HepG2 (cell line): ENCODE data around the gene AP4M1. TPM values are rescaled to one million over a fixed set of nuclear protein-coding genes. Genes with fewer than 3 reads are reported as not detected.
A peak's percentile ranks its signal among the peaks of the same experiment; 100 is the strongest.

Experiments
- ATAC-seq: fragments of 200-7000 bp; cut with Tn5 transposase; 3 replicates; pipeline ENCODE4 v1.9.1; 2020; ENCODE audit warnings: mild to moderate bottlenecking, moderate library complexity
- BruUV-seq: library from RNA; stranded (reverse); fragments of 400-500 nt; replicated peaks from 2 replicates; lab custom pipeline; 2021; lab: Mats Ljungman, UMichigan
- CTCF ChIA-PET: fragments of 300-600 bp; formaldehyde crosslinking; extraction: SDS; loops from one replicate; lab custom pipeline; 2021; ENCODE audit warnings: low total read pairs, inconsistent platforms, low intra/inter-chr PET ratio; lab: Yijun Ruan, JAX
- POLR2A ChIA-PET: fragments of 350-600 bp; sonication (Branson Sonifier 250); formaldehyde crosslinking; loops from one replicate; lab custom pipeline; 2020; ENCODE audit warnings: antibody characterized with exemption, inconsistent platforms; lab: Yijun Ruan, JAX
- DNase-seq: peaks from one replicate; pipeline ENCODE4 v3.0.0-alpha.2; 2015; ENCODE audit warnings: low spot score
- FAIRE-seq: peaks from 3 replicates; lab custom pipeline; 2011; peaks lifted over from hg19 to GRCh38; lab: Jason Lieb, UNC
- H2AFZ ChIP-seq: one replicate; pipeline ENCODE4 v1.6.1; 2011; ENCODE audit warnings: low read length, inconsistent platforms
- H3K27ac ChIP-seq: fragments of 300-600 bp; 3 replicates; pipeline ENCODE4 v1.8.0; 2011; ENCODE audit warnings: mixed run types, mild to moderate bottlenecking, mixed read lengths, low read length, inconsistent platforms; ENCODE audit not compliant: insufficient read depth; ENCODE audit errors: extremely low read length
- H3K27me3 ChIP-seq, 2 experiments: fragments of 200-600 bp in 1 of 2; 2 replicates in 1 of 2; 3 replicates in 1 of 2; pipeline versions ENCODE4 v1.6.0 to v1.8.0; 2011; ENCODE audit warnings: low read length in 2 of 2, mild to moderate bottlenecking in 2 of 2, moderate library complexity in 2 of 2, inconsistent platforms in 1 of 2; ENCODE audit not compliant: insufficient read depth in 2 of 2, control insufficient read depth in 1 of 2
- H3K36me3 ChIP-seq, 2 experiments: fragments of 200-600 bp in 1 of 2; replicated peaks in 1 of 2; 2 replicates in 1 of 2; 3 replicates in 1 of 2; pipeline versions ENCODE4 v1.5.1 to v1.8.0; 2011; ENCODE audit warnings: low read length in 2 of 2, inconsistent platforms in 1 of 2; ENCODE audit not compliant: insufficient read depth in 2 of 2, control insufficient read depth in 1 of 2
- H3K4me1 ChIP-seq: 2 replicates; pipeline ENCODE4 v1.5.1; 2012; ENCODE audit warnings: low read length, inconsistent platforms; ENCODE audit not compliant: insufficient read depth
- H3K4me2 ChIP-seq: 2 replicates; pipeline ENCODE4 v1.6.0; 2011; ENCODE audit warnings: low read depth, low read length, inconsistent platforms
- H3K4me3 ChIP-seq, 3 experiments: fragments of 200-600 bp in 1 of 3; sonication (generic), shearing (Covaris generic) in 1 of 3; replicated peaks in 1 of 3; 2 replicates each; pipeline ENCODE4 v1.5.1; 2011 to 2016; ENCODE audit warnings: low read length in 3 of 3, inconsistent platforms in 2 of 3, low read depth in 2 of 3, mild to moderate bottlenecking in 2 of 3, control low read depth in 1 of 3, mixed read lengths in 1 of 3; ENCODE audit not compliant: insufficient read depth in 1 of 3
- H3K79me2 ChIP-seq: one replicate; pipeline ENCODE4 v1.6.1; 2011; ENCODE audit warnings: low read length, inconsistent platforms; ENCODE audit not compliant: insufficient read depth
- H3K9ac ChIP-seq: 2 replicates; pipeline ENCODE4 v1.6.0; 2011; ENCODE audit warnings: mild to moderate bottlenecking, low read depth, low read length, inconsistent platforms; ENCODE audit not compliant: insufficient read depth
- H3K9me3 ChIP-seq: 2 replicates; pipeline ENCODE4 v1.5.1; 2012; ENCODE audit warnings: mild to moderate bottlenecking, low read length
- H4K20me1 ChIP-seq: 2 replicates; pipeline ENCODE4 v1.6.0; 2011; ENCODE audit warnings: inconsistent platforms, mild to moderate bottlenecking, low read length, moderate library complexity; ENCODE audit not compliant: insufficient read depth
- AGO1 ChIP-seq: fragments of 200-400 bp; formaldehyde crosslinking; IDR thresholded peaks from 2 replicates; pipeline ENCODE4 v1.6.1; 2017; ENCODE audit warnings: mild to moderate bottlenecking, low read depth, low read length, moderate library complexity; ENCODE audit not compliant: poor library complexity, severe bottlenecking
- KDM6A ChIP-seq: IDR thresholded peaks from 2 replicates; pipeline ENCODE4 v1.6.1; 2016; ENCODE audit warnings: low read depth
- RFXAP ChIP-seq: sonication (generic); formaldehyde crosslinking; IDR thresholded peaks from 2 replicates; pipeline ENCODE4 v1.4.0; 2020; ENCODE audit warnings: missing genetic modification reagents, borderline replicate concordance
- SP5 ChIP-seq: IDR thresholded peaks from 2 replicates; pipeline ENCODE4 v1.6.1; 2016; ENCODE audit warnings: low read depth, borderline replicate concordance
- ZMAT3 ChIP-seq: sonication (generic); formaldehyde crosslinking; conservative IDR thresholded peaks from 2 replicates; pipeline ENCODE4 v1.7.0; 2021; ENCODE audit warnings: missing genetic modification reagents
- ZNF235 ChIP-seq: sonication (generic); formaldehyde crosslinking; IDR thresholded peaks from 2 replicates; pipeline ENCODE4 v1.8.1; 2023; ENCODE audit warnings: mild to moderate bottlenecking, missing genetic modification reagents, borderline replicate concordance
- ZNF337 ChIP-seq: sonication (generic); formaldehyde crosslinking; IDR thresholded peaks from 2 replicates; pipeline ENCODE4 v1.5.1; 2020; ENCODE audit warnings: missing genetic modification reagents, low read depth, mild to moderate bottlenecking, borderline replicate concordance
- ZNF484 ChIP-seq: sonication (generic); formaldehyde crosslinking; IDR thresholded peaks from 2 replicates; pipeline ENCODE4 v1.5.1; 2020; ENCODE audit warnings: mild to moderate bottlenecking, low read depth, missing genetic modification reagents, borderline replicate concordance
- ZNF564 ChIP-seq: sonication (generic); formaldehyde crosslinking; IDR thresholded peaks from 2 replicates; pipeline ENCODE4 v1.8.1; 2023; ENCODE audit warnings: mild to moderate bottlenecking, missing genetic modification reagents
- WGBS: methylation state at CpG from one replicate; pipeline ENCODE4 v1.1.6; 2017; ENCODE audit warnings: low lambda C conversion rate; 5-methylcytosine and 5-hydroxymethylcytosine counted together
- in situ Hi-C: cut with HindIII; loops from 2 replicates; pipeline ENCODE4 v1.10.0; 2017; ENCODE audit warnings: low pct_unique_long_range_greater_than_20kb; ENCODE audit not compliant: extremely low pct_ligation_motif_present
- intact Hi-C: fragments of 100-400 bp; cut with micrococcal nuclease; formaldehyde crosslinking; loops from one replicate; pipeline ENCODE4 v1.10.0; 2022; ENCODE audit not compliant: unreplicated experiment
- polyA plus RNA-seq, 8 experiments: library from polyadenylated mRNA; depleted of rRNA in 3 of 8; stranded (reverse) in 7 of 8; unstranded in 1 of 8; fragments of >200 nt; fragmentation: Illumina TruSeq in 4 of 8; extraction: Trizol in 4 of 8; gene quantifications; 2 replicates each; pipeline versions ENCODE4 v1.2.1 to v1.2.3, GENCODE V29; 2011 to 2016; ENCODE audit warnings: low read depth in 4 of 8, missing spikeins in 1 of 8, mixed read lengths in 1 of 8; ENCODE audit not compliant: insufficient read depth in 1 of 8
- total RNA-seq, 5 experiments: library from RNA; depleted of rRNA; stranded (reverse); fragments of >200 nt; fragmentation: Illumina TruSeq; extraction: Trizol; gene quantifications; 2 replicates each; pipeline ENCODE4 v1.2.3, GENCODE V29; 2016; ENCODE audit warnings: low read depth in 1 of 5
- TF ChIP-seq, protein P1 (sequence below): sonication (generic); formaldehyde crosslinking; IDR thresholded peaks from 2 replicates; pipeline ENCODE4 v1.8.1; 2022; ENCODE audit warnings: low read depth, mild to moderate bottlenecking, missing genetic modification reagents
- TF ChIP-seq, protein P2 (sequence below): sonication (generic); formaldehyde crosslinking; IDR thresholded peaks from 2 replicates; pipeline ENCODE4 v1.5.0; 2020; ENCODE audit warnings: mild to moderate bottlenecking, missing genetic modification reagents
- TF ChIP-seq, protein P3 (sequence below): sonication (generic); formaldehyde crosslinking; IDR thresholded peaks from 2 replicates; pipeline ENCODE4 v1.5.0; 2020; ENCODE audit warnings: missing genetic modification reagents, mild to moderate bottlenecking, borderline replicate concordance
- TF ChIP-seq, protein P4 (sequence below): sonication (generic); formaldehyde crosslinking; IDR thresholded peaks from 2 replicates; pipeline ENCODE4 v1.4.0; 2020; ENCODE audit warnings: mild to moderate bottlenecking, missing genetic modification reagents

AP4M1 gene
- total and polyA plus RNA-seq, 2 of the 13 experiments (the other 11 are each of a cell fraction or from before 2014, with no cell fraction given), result 6.3 to 9.7 TPM

DNA sequence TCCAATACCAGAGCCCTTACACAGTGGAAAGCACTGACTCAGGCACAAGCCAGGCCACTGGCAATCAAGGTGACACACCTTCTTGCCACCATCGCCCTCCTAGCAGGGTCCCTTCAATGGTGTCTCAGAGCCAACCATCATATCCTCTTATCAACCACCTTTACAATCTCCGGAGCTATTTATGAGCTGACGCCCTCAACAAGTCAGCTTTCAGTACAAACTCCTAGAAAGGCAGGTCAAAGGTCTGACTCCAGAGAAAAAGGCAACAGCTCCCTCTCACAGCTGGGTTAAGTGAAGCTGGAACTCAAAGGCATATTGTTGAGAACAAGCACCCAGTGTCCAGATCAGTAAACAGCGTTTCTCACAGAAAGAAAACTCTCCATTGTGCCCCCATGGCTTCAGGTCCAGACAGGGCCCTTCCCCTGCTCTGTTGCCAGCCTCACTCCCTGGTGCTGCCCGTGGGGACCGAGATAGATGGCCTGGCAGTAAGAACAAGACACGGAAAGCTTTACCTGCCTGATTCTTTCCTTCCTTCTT is 22.4 kb upstream of the AP4M1 start (continued):
- TF ChIP-seq, protein P1, sequence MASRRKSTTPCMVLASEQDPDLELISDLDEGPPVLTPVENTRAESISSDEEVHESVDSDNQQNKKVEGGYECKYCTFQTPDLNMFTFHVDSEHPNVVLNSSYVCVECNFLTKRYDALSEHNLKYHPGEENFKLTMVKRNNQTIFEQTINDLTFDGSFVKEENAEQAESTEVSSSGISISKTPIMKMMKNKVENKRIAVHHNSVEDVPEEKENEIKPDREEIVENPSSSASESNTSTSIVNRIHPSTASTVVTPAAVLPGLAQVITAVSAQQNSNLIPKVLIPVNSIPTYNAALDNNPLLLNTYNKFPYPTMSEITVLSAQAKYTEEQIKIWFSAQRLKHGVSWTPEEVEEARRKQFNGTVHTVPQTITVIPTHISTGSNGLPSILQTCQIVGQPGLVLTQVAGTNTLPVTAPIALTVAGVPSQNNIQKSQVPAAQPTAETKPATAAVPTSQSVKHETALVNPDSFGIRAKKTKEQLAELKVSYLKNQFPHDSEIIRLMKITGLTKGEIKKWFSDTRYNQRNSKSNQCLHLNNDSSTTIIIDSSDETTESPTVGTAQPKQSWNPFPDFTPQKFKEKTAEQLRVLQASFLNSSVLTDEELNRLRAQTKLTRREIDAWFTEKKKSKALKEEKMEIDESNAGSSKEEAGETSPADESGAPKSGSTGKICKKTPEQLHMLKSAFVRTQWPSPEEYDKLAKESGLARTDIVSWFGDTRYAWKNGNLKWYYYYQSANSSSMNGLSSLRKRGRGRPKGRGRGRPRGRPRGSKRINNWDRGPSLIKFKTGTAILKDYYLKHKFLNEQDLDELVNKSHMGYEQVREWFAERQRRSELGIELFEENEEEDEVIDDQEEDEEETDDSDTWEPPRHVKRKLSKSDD (CRISPR knock-in tag), result no peak
- TF ChIP-seq, all 625 proteins: peak for 118

DNA sequence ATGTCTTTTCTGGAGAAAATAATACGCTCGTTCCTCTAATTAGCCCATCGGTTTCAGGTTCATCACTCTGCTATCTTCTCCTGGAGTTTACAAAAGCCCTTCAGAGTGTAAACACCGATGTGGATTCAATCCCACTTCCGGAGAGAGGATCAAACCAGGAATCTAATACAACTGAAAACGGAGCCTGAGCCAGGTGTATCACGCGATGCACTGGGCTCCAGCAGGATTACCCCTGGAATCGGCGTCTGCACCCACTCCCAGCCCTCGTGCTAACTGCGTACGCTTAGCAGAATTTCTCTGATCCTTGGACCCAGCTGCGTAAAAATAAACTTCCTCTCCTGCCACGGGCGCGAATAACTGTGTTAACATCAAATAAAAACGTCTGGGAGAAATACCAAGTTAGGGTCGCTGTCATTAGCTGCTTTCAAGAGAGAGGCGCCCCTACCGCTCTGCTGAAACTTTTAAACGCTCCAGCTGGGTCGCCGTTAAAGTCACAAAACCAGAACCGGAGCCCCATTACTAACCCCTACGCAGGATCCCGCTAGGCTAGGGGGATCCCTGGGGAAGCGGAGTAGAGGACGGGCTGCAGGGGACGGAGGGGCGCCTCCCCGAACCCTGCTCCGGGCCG is 20.4 kb upstream of the AP4M1 start:
- peak; percentile 77 for DNase-seq
- in situ Hi-C loops (no loop called here), intact Hi-C loops (loop anchor here (5.0 kb wide), 1 partner anchor 46 kb away; the partner anchor contains the start of gene MBLAC1)
- Histone ChIP-seq H3K27ac (peak overlapping the region; percentile 96), H3K9me3 (no peaks in the 10 kb centered on the region), H2AFZ (no peak overlapping the region), H3K4me2 (peak overlapping the region; percentile 97), H3K4me1 (peaks cover 49% of the 10 kb centered on the region), H3K27me3 (no peaks in the 10 kb centered on the region; a peak in 1 of 5 replicates), H3K9ac (peak overlapping the region; percentile 99), H3K79me2 (peaks cover 53% of the 10 kb centered on the region), H3K36me3 (peaks cover 7 to 17% of the 10 kb centered on the region in 2 experiments), H3K4me3 (peak overlapping the region; percentile 91 to 99 (median 92)), H4K20me1 (peaks cover 36% of the 10 kb centered on the region)
- POLR2A ChIA-PET, result interaction anchor here (0.9 to 2.0 kb wide), 2 partner anchors 78 to 83 kb away, joined by 3 to 8 read pairs; no protein-coding TSS in a partner anchor
- 2% methylated on average over 21 of the region's 34 CpGs for WGBS
- BruUV-seq, result TSS peak; percentile 80
- peak; percentile 23 for ATAC-seq
- FAIRE-seq, result no peak
- CTCF ChIA-PET, result no interaction called here
- TF ChIP-seq ZNF337 (CRISPR knock-in tag) (no peak), RFXAP (CRISPR knock-in tag) (no peak), ZNF235 (CRISPR knock-in tag) (no peak), ZNF564 (CRISPR knock-in tag) (no peak), AGO1 (no peak), SP5 (no peak), KDM6A (no peak), ZNF484 (CRISPR knock-in tag) (no peak), ZMAT3 (CRISPR knock-in tag) (no peak)
- TF ChIP-seq, protein P2, sequence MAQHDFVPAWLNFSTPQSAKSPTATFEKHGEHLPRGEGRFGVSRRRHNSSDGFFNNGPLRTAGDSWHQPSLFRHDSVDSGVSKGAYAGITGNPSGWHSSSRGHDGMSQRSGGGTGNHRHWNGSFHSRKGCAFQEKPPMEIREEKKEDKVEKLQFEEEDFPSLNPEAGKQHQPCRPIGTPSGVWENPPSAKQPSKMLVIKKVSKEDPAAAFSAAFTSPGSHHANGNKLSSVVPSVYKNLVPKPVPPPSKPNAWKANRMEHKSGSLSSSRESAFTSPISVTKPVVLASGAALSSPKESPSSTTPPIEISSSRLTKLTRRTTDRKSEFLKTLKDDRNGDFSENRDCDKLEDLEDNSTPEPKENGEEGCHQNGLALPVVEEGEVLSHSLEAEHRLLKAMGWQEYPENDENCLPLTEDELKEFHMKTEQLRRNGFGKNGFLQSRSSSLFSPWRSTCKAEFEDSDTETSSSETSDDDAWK (CRISPR knock-in tag), result no peak
- TF ChIP-seq, protein P3, sequence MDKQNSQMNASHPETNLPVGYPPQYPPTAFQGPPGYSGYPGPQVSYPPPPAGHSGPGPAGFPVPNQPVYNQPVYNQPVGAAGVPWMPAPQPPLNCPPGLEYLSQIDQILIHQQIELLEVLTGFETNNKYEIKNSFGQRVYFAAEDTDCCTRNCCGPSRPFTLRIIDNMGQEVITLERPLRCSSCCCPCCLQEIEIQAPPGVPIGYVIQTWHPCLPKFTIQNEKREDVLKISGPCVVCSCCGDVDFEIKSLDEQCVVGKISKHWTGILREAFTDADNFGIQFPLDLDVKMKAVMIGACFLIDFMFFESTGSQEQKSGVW (CRISPR knock-in tag), result no peak
- TF ChIP-seq, protein P4, sequence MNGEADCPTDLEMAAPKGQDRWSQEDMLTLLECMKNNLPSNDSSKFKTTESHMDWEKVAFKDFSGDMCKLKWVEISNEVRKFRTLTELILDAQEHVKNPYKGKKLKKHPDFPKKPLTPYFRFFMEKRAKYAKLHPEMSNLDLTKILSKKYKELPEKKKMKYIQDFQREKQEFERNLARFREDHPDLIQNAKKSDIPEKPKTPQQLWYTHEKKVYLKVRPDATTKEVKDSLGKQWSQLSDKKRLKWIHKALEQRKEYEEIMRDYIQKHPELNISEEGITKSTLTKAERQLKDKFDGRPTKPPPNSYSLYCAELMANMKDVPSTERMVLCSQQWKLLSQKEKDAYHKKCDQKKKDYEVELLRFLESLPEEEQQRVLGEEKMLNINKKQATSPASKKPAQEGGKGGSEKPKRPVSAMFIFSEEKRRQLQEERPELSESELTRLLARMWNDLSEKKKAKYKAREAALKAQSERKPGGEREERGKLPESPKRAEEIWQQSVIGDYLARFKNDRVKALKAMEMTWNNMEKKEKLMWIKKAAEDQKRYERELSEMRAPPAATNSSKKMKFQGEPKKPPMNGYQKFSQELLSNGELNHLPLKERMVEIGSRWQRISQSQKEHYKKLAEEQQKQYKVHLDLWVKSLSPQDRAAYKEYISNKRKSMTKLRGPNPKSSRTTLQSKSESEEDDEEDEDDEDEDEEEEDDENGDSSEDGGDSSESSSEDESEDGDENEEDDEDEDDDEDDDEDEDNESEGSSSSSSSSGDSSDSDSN (CRISPR knock-in tag), result no peak
